ENCODE measurements around the gene JUNB.

- TF ChIP-seq POLR2A (IDR thresholded peaks at IDR 0.05; ENCODE audit: extremely low read depth, insufficient read length) (peak; percentile 48), CTCF (IDR thresholded peaks at IDR 0.05; ENCODE audit: low read depth, low read length) (no peak), MAX (IDR thresholded peaks at IDR 0.05; ENCODE audit: low read depth, low read length) (peak; percentile 77)
Measured at GRCh38 chr19:12792051-12792852, 966 bp downstream of the JUNB start.
